Panc1 (cell line): Measurements from ENCODE around the gene MEP1B. TPM values are rescaled to one million over a fixed set of nuclear protein-coding genes. Genes with fewer than 3 reads are reported as not detected.

Source experiments
- ATAC-seq: fragments of 200-7000 bp; cut with Tn5 transposase; 2 replicates; pipeline ENCODE4 v1.9.1; 2020; ENCODE audit warnings: mild to moderate bottlenecking, moderate library complexity
- BruUV-seq: library from RNA; stranded (reverse); fragments of 400-500 nt; replicated peaks from 2 replicates; lab custom pipeline; 2021; lab: Mats Ljungman, UMichigan
- CTCF ChIA-PET: fragments of 300-600 bp; sonication (Branson Sonifier 250); formaldehyde crosslinking; loops from one replicate; lab custom pipeline; 2022; ENCODE audit warnings: antibody characterized with exemption; lab: Charles Lee
- POLR2A ChIA-PET: fragments of 300-600 bp; sonication (Branson Sonifier 250); formaldehyde crosslinking; loops from one replicate; lab custom pipeline; 2022; ENCODE audit warnings: antibody characterized with exemption; lab: Charles Lee
- DNase-seq: peaks from one replicate; pipeline ENCODE4 v3.0.0-alpha.2; 2010; ENCODE audit warnings: low read depth, low spot score
- H3K27ac ChIP-seq: 2 replicates; pipeline ENCODE4 v1.5.1; 2011; ENCODE audit warnings: mild to moderate bottlenecking, low read length, inconsistent platforms
- H3K27me3 ChIP-seq: fragments of 200-500 bp; sonication (Bioruptor generic); 2 replicates; pipeline ENCODE4 v1.6.0; 2014; ENCODE audit warnings: low read length, inconsistent platforms; ENCODE audit not compliant: control insufficient read depth, insufficient read depth
- H3K36me3 ChIP-seq: fragments of 200-500 bp; sonication (Bioruptor generic); 2 replicates; pipeline ENCODE4 v1.5.1; 2014; ENCODE audit warnings: inconsistent platforms, mild to moderate bottlenecking, low read length, moderate library complexity; ENCODE audit not compliant: control insufficient read depth, insufficient read depth
- H3K4me1 ChIP-seq: 2 replicates; pipeline ENCODE4 v1.5.1; 2011; ENCODE audit warnings: inconsistent platforms, mild to moderate bottlenecking, low read length, moderate library complexity; ENCODE audit not compliant: control insufficient read depth, insufficient read depth
- H3K4me3 ChIP-seq, 2 experiments: 2 replicates each; pipeline ENCODE4 v1.5.1; 2011 to 2012; ENCODE audit warnings: low read depth in 2 of 2, low read length in 2 of 2, mild to moderate bottlenecking in 2 of 2, inconsistent platforms in 1 of 2, moderate library complexity in 1 of 2
- H3K9me3 ChIP-seq: fragments of 200-500 bp; sonication (Bioruptor generic); 2 replicates; pipeline ENCODE4 v1.5.1; 2014; ENCODE audit warnings: low read depth, mild to moderate bottlenecking, inconsistent platforms, low read length, moderate library complexity; ENCODE audit not compliant: control insufficient read depth, insufficient read depth
- CTCF ChIP-seq: fragments of 450-650 bp; IDR thresholded peaks from 2 replicates; pipeline ENCODE4 v1.5.1; 2017; ENCODE audit warnings: mild to moderate bottlenecking
- POLR2AphosphoS5 ChIP-seq: IDR thresholded peaks from 2 replicates; pipeline ENCODE4 v1.6.1; 2012; ENCODE audit warnings: mild to moderate bottlenecking, low read depth, low read length, moderate library complexity
- REST ChIP-seq, 2 experiments: IDR thresholded peaks; 2 replicates each; pipeline ENCODE4 v1.6.1; 2011 to 2012; ENCODE audit warnings: low read depth in 2 of 2, control low read depth in 1 of 2, low read length in 1 of 2, mild to moderate bottlenecking in 1 of 2, moderate library complexity in 1 of 2; ENCODE audit not compliant: insufficient read depth in 1 of 2
- SIN3A ChIP-seq: IDR thresholded peaks from 2 replicates; pipeline ENCODE4 v1.6.1; 2012; ENCODE audit warnings: low read depth, mild to moderate bottlenecking, low read length, moderate library complexity, borderline replicate concordance; ENCODE audit not compliant: insufficient read depth
- TCF7L2 ChIP-seq: IDR thresholded peaks from 2 replicates; pipeline ENCODE4 v1.6.1; 2011; ENCODE audit warnings: mild to moderate bottlenecking, low read depth, low read length, inconsistent platforms
- in situ Hi-C: cut with HindIII; loops from 2 replicates; pipeline ENCODE4 v1.10.0; 2016; ENCODE audit warnings: low sequenced_read_pairs, low pct_unique_long_range_greater_than_20kb
- intact Hi-C: fragments of 100-400 bp; cut with micrococcal nuclease; formaldehyde crosslinking; loops from one replicate; pipeline ENCODE4 v1.10.0; 2022; ENCODE audit not compliant: unreplicated experiment
- total RNA-seq: library from RNA; stranded (reverse); gene quantifications from one replicate; pipeline ENCODE4 v1.2.1, GENCODE V29; 2021; ENCODE audit not compliant: unreplicated experiment

MEP1B gene
- total RNA-seq, 1 experiment from 2014 or later, result 0.28 TPM

- no peaks in the 10 kb centered on the region for H3K9me3 ChIP-seq
- intact Hi-C loops (no loop called here), in situ Hi-C loops (no loop called here)
- no peaks in the 10 kb centered on the region for H3K36me3 ChIP-seq
- no peak for ATAC-seq
- POLR2A ChIA-PET, result no interaction called here
- H3K27ac ChIP-seq, result no peak overlapping the region
- no peaks in the 10 kb centered on the region for H3K27me3 ChIP-seq
- no peak overlapping the region for H3K4me3 ChIP-seq
- no peak for DNase-seq
- TF ChIP-seq TCF7L2 (no peak), REST (IDR thresholded peaks at IDR 0.05; ENCODE audit: insufficient read depth in 1 of 2, low read depth in 2 of 2, low read length in 1 of 2) (no peak), POLR2AphosphoS5 (no peak), SIN3A (no peak), CTCF (no peak)
- no TSS peak for BruUV-seq
- CTCF ChIA-PET, result no interaction called here
- no peaks in the 10 kb centered on the region for H3K4me1 ChIP-seq
Observed at GRCh38 chr18:32258558-32259204, 68.8 kb downstream of the MEP1B start.

GRCh38 chr18:32259553-32259952 is 69.7 kb downstream of the MEP1B start:
- no peak for ATAC-seq
- no TSS peak for BruUV-seq
- in situ Hi-C loops (no loop called here), intact Hi-C loops (no loop called here)
- H3K4me3 ChIP-seq, result no peak overlapping the region
- H3K36me3 ChIP-seq, result no peaks in the 10 kb centered on the region
- TF ChIP-seq CTCF, result no peak
- no peak for TF ChIP-seq SIN3A
- TF ChIP-seq POLR2AphosphoS5, result no peak
- TF ChIP-seq REST (IDR thresholded peaks at IDR 0.05; ENCODE audit: insufficient read depth in 1 of 2, low read depth in 2 of 2, low read length in 1 of 2), result no peak
- TF ChIP-seq TCF7L2, result no peak
- H3K27me3 ChIP-seq, result no peaks in the 10 kb centered on the region
- H3K9me3 ChIP-seq, result no peaks in the 10 kb centered on the region
- no peaks in the 10 kb centered on the region for H3K4me1 ChIP-seq
- POLR2A ChIA-PET, result no interaction called here
- CTCF ChIA-PET, result no interaction called here
- H3K27ac ChIP-seq, result no peak overlapping the region
- DNase-seq, result no peak
